Hepatocyte (in vitro differentiated cells): ENCODE measurements around the gene FDXR.

ENCODE experiments used
- CTCF ChIP-seq: fragments of 200-600 bp; sonication (generic); IDR thresholded peaks from 2 replicates; pipeline ENCODE4 v1.5.1; 2016; ENCODE audit warnings: antibody characterized with exemption, mild to moderate bottlenecking; ENCODE audit not compliant: poor library complexity
- EZH2 ChIP-seq: fragments of 200-600 bp; sonication (generic); IDR thresholded peaks from 2 replicates; pipeline ENCODE4 v1.6.1; 2016; ENCODE audit warnings: antibody characterized with exemption, mild to moderate bottlenecking, borderline replicate concordance

DNA sequence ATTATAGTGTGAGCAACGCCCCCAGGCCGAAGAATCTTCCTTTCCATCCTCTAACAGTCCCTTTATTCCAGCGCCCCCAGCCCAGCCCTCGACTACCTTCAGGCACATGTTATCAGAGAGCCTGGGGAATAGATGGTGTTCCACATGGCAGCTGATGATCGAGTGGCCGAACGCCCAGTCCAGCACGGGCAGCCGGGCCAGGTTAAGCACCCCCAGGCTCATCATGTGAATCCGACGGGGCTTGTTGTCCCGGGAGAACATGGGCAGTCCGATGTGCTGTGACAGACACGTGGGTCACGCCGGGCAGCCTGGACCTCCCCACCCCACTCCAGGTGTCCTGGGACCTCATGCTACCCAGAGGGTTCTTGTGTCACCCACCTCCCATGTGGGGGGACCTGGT is 6.5 kb upstream of the FDXR start:
- TF ChIP-seq CTCF, result no peak
- no peak for TF ChIP-seq EZH2
